ENCODE data around the gene ACSM3.

- TF ChIP-seq CTCF (conservative IDR thresholded peaks at IDR 0.05 in 1 of 2, IDR thresholded peaks at IDR 0.05 in 1 of 2; ENCODE audit: extremely low read depth in 1 of 2, insufficient read depth in 1 of 2, low read depth in 1 of 2, low read length in 2 of 2) (no peak), EZH2 (IDR thresholded peaks at IDR 0.05; ENCODE audit: borderline replicate concordance, low read length) (no peak)
Observed at GRCh38 chr16:20761175-20761574, 2.6 kb upstream of the ACSM3 start.
